Neuron (in vitro differentiated cells): ENCODE data around the gene PDE4C.

Experiments
- H2AFZ ChIP-seq: one replicate; pipeline ENCODE4 v1.6.1; 2013; ENCODE audit warnings: low read depth, mild to moderate bottlenecking, inconsistent platforms, low read length, moderate library complexity
- H3K27me3 ChIP-seq: one replicate; pipeline ENCODE4 v1.6.1; 2013; ENCODE audit warnings: low read length; ENCODE audit not compliant: insufficient read depth
- H3K36me3 ChIP-seq: one replicate; pipeline ENCODE4 v1.6.1; 2013; ENCODE audit warnings: low read length; ENCODE audit not compliant: insufficient read depth
- H3K4me1 ChIP-seq: one replicate; pipeline ENCODE4 v1.6.1; 2013; ENCODE audit warnings: low read length; ENCODE audit not compliant: insufficient read depth
- H3K4me3 ChIP-seq: 2 replicates; pipeline ENCODE4 v1.5.1; 2013; ENCODE audit warnings: mild to moderate bottlenecking, low read length, moderate library complexity
- H3K9me3 ChIP-seq: one replicate; pipeline ENCODE4 v1.6.1; 2013; ENCODE audit warnings: low read length

Gene PDE4C

GRCh38 chr19:18194554-18195238, 31.5 kb downstream of the PDE4C start:
- Histone ChIP-seq H2AFZ (no peak overlapping the region), H3K4me1 (peaks cover 14% of the 10 kb centered on the region), H3K27me3 (no peaks in the 10 kb centered on the region), H3K36me3 (peaks cover 25% of the 10 kb centered on the region), H3K4me3 (peak overlapping the region; percentile 93), H3K9me3 (no peaks in the 10 kb centered on the region)

GRCh38 chr19:18194181-18194530, 32.1 kb downstream of the PDE4C start:
- Histone ChIP-seq H3K4me3 (peak overlapping the region; percentile 93), H3K27me3 (no peaks in the 10 kb centered on the region), H3K36me3 (peaks cover 25% of the 10 kb centered on the region), H3K4me1 (peaks cover 14% of the 10 kb centered on the region), H2AFZ (no peak overlapping the region), H3K9me3 (no peaks in the 10 kb centered on the region)

DNA sequence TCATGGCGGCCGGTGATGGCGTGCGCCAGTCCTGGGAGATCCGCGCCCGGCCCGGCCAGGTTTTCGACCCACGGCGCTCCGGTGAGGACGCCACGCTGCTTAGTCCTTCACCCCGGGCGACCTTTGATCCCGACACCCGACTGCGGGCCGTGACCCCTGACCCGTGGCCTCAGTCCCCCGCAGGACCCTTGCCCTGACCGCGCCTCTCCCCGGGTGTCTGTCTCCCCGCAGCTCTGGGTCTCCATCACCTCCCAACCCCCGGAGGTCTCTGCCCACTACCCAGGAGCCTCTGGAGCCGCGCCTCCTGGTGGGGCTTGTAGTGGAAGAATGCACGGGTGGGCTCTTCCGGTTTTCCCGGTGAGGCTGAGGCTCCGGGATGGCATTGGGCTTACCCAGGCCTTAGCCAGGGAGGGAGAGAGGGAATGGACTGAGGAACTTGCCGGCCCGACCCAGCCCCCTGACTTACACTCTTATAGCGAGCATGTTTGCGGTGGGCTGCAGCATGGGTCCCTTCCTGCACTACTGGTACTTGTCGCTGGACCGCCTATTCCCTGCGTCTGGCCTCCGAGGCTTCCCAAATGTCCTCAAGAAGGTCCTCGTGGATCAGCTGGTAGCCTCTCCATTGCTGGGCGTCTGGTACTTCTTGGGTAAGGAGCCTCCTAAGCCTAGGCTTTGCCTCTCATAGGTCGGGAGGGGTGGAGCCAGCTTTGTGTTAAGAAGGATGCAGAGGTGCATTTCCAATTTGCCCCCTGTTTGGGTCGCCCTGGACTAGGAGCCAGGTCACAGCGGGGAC, 32.7 kb downstream of the PDE4C start:
- no peaks in the 10 kb centered on the region for H3K27me3 ChIP-seq
- H3K36me3 ChIP-seq, result peaks cover 20% of the 10 kb centered on the region
- H3K4me3 ChIP-seq, result peak overlapping the region; percentile 93
- H3K4me1 ChIP-seq, result peaks cover 14% of the 10 kb centered on the region
- H2AFZ ChIP-seq, result peak overlapping the region; percentile 62
- no peaks in the 10 kb centered on the region for H3K9me3 ChIP-seq

DNA sequence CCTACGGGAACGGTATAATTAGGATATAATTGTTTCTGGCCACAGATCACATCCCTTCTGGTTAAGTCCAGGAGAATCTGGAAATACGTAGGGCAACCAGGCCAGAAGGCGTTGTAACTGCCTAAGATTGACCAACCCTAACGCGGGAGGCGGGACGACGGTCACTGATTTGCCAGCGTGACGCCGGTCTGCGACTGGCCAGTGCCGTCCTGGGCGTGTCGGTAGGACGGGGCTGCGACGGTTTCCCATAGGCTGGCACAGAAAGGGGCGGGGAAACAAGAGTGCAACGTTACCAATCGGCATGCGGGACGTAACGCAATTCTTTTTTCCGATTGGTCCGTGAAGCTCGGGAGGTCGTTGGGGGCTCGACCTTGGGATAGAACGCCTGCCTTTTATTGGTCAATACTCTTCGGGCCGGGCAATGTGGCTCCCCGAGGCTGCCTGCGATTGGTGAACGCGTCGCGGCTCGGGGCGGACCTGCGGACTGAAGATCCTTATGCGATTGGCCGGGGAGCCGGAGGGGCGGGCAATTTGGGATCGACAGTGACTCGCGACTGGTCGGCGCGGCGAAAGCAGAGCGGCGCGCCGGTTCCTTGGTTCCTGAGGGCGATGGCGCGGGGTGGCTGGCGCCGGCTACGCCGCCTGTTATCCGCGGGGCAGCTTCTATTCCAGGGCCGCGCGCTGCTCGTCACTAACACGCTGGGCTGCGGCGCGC, 33.4 kb downstream of the PDE4C start, which contains the start of gene MPV17L2:
MPV17L2 (plus strand) TSS at position 546 of the 715 bp plus-strand sequence; CDS start at position 610, 64 bp downstream.
- Histone ChIP-seq H3K9me3 (no peaks in the 10 kb centered on the region), H2AFZ (peak within 1 kb of the TSS; percentile 65), H3K4me3 (peak within 1 kb of the TSS; percentile 93), H3K36me3 (peaks cover 12% of the 10 kb centered on the region), H3K4me1 (peaks cover 14% of the 10 kb centered on the region), H3K27me3 (no peaks in the 10 kb centered on the region)

DNA sequence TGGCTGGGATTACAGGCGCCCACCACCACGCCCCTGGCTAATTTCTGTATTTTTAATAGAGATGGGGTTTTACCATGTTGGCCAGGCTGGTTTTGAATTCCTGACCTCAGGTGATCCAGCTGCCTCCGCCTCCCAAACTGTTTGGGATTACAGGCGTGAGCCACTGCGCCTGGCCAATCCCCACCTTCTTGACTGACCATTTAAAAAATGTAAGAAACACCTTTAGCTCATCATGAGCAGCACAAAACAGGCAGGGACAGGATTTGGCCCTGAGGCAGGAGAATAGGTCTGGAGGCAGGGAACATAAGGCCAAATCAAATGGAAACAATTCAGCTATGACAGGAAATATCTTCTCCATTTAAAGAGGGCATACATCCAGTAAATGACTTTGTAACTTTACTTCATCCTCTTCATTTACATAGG, 34.6 kb downstream of the PDE4C start:
- Histone ChIP-seq H3K4me3 (no peak overlapping the region), H3K9me3 (no peaks in the 10 kb centered on the region), H3K4me1 (peaks cover 14% of the 10 kb centered on the region), H3K27me3 (no peaks in the 10 kb centered on the region), H2AFZ (no peak overlapping the region), H3K36me3 (peaks cover 6% of the 10 kb centered on the region)

DNA sequence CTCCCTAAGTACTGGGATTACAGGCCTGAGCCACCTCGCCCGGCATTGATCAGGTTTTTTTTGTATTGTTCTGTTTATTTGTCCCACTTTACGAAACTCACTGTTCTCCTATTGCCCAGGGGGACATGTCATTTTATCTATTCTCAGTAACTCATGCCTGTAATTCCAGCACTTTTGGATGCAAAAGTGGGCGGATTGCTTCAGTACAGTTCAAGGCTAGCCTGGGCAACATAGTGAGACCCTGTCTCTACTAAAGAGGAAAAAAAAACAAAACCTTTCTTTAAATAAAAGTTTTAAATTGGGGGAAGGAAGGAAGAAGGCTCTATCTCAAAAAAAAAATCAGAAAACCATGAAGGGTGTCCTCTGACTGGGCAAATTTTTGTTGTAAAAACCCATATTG, 36.0 kb downstream of the PDE4C start:
- Histone ChIP-seq H3K9me3 (no peaks in the 10 kb centered on the region), H3K4me1 (peaks cover 14% of the 10 kb centered on the region), H3K36me3 (no peaks in the 10 kb centered on the region), H3K27me3 (no peaks in the 10 kb centered on the region), H2AFZ (no peak overlapping the region), H3K4me3 (no peak overlapping the region)

GRCh38 chr19:18185538-18185937, 40.7 kb downstream of the PDE4C start:
- Histone ChIP-seq H3K27me3 (no peaks in the 10 kb centered on the region), H2AFZ (no peak overlapping the region), H3K9me3 (no peaks in the 10 kb centered on the region), H3K36me3 (no peaks in the 10 kb centered on the region), H3K4me3 (no peak overlapping the region), H3K4me1 (no peaks in the 10 kb centered on the region)

DNA sequence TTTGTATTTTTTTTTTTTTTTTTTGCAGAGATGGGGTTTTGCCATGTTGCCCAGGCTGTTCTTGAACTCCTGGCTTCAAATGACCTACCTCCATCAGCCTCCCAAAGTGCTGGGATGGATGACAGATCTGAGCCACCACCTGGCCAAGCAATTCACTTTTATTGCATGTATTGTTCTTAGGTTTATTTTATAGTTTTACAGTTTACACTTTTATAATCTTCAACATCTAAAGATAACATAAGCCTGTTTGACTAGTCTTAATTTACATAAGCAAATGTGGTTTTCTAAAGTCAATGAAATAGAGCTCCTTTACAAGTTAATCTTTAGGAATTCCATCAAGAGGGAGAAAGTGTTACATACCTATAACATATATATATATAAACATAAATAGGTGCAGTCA, 42.7 kb downstream of the PDE4C start:
- H2AFZ ChIP-seq, result no peak overlapping the region
- no peaks in the 10 kb centered on the region for H3K36me3 ChIP-seq

GRCh38 chr19:18179957-18180356, 46.3 kb downstream of the PDE4C start:
- no peak overlapping the region for H2AFZ ChIP-seq
- peaks cover 6% of the 10 kb centered on the region for H3K27me3 ChIP-seq
- H3K4me3 ChIP-seq, result no peak overlapping the region
- H3K9me3 ChIP-seq, result no peaks in the 10 kb centered on the region
- H3K36me3 ChIP-seq, result no peaks in the 10 kb centered on the region
- H3K4me1 ChIP-seq, result no peaks in the 10 kb centered on the region

More for the DNA sequence above, 42.7 kb downstream of the PDE4C start:
- Histone ChIP-seq H3K27me3 (no peaks in the 10 kb centered on the region), H3K4me1 (no peaks in the 10 kb centered on the region), H3K4me3 (no peak overlapping the region), H3K9me3 (no peaks in the 10 kb centered on the region)

DNA sequence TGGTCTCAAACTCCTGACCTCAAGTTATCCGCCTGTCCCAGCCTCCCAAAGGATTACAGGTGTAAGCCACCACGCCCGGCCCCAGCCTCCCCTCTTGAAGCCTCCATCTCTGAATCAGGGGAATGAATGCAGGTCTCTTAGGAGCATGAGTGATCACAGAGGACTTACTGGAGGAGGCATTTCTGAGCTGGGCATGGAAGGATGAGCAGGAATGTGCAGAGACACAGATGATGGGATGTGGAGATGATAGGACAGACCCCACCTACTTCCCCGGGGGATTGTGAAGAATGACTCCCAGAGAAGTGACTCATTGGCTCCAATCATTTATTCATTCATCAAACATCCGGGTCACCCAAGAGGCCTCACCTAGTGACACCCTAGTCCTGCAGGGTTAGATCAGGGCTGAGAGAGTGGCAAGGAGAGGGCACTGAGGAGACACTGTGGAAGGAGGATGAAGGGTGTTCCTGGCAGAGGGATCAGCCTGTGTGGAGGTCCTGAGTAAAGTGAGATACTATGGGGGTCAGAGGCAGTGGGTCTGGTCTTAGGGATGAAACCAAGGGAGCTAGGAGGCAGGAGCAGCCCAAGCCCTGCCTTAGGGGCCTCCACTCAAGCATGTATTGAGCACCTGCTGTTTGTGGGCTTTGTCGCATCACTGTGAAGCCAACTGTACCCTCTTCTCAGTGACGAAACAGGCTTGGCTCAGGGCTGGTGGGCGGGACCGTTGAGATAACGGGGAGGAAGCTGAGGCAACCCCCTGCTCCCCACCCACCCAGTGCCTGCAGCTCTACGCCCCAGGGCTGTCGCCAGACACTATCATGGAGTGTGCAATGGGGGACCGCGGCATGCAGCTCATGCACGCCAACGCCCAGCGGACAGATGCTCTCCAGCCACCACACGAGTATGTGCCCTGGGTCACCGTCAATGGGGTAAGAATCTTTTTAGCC, 49.6 kb downstream of the PDE4C start:
- no peaks in the 10 kb centered on the region for H3K36me3 ChIP-seq
- H3K4me3 ChIP-seq, result no peak overlapping the region
- H3K4me1 ChIP-seq, result peaks cover 6% of the 10 kb centered on the region
- peaks cover 23% of the 10 kb centered on the region for H3K27me3 ChIP-seq
- no peak overlapping the region for H2AFZ ChIP-seq
- H3K9me3 ChIP-seq, result no peaks in the 10 kb centered on the region

- Histone ChIP-seq H3K9me3 (no peaks in the 10 kb centered on the region), H3K4me1 (peaks cover 6% of the 10 kb centered on the region), H3K36me3 (peaks cover 5% of the 10 kb centered on the region), H3K27me3 (peaks cover 23% of the 10 kb centered on the region), H3K4me3 (no peak overlapping the region), H2AFZ (no peak overlapping the region)
Observed at GRCh38 chr19:18174983-18175382, 51.3 kb downstream of the PDE4C start.
